Measurements from ENCODE around the gene SIGLEC10. TPM values are rescaled to one million over a fixed set of nuclear protein-coding genes. Genes with fewer than 3 reads are reported as not detected.

The SIGLEC10 gene
- total RNA-seq, 1 experiment from 2014 or later = not detected

DNA sequence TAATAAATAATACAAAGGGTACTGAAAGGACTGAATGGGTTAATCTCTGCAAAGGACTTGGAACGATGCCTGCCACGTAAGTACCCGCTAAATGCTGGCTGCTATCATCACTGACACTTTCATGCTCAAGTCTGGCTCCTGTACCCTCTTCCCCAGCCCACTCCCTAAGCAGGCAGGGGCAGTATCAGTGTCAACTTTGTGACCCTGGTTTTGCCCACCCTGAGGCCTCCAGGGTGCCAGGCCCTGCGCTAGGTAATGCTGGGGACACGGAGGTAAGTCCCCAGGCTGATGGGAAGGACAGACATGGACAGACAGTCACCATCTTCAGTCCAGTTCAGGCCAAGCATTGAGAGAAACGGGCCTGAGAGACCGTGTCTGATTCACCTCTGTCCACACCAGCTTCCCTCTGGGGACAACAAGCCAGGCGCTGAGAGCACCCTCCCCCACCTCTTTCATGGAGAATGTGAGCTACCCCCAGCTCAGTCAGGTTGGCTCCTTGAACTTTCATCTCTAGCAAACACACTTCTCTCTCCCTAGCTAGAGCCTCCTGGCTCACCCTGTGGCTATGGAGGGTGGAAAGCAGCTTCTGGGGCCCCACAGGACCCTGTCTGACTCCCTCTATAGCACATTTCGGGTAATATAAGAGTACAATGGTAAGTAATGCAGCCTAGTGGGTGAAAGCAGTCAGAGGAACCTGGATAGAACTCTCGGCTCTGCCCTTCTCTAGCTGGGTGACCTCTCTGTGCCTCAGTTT lies 52.1 kb downstream of the SIGLEC10 start:
- ChIA-PET CTCF (no interaction called here), POLR2A (no interaction called here), RAD21 (ENCODE audit: low non-redundant PET in 1 of 2, low total read pairs in 2 of 2, uncharacterized antibody in 2 of 2, unreplicated experiment in 2 of 2) (interaction anchor here in 1 of 2 experiments (0.5 kb wide), 1 partner anchor 296 kb away, joined by 3 read pairs; no protein-coding TSS in a partner anchor)
- Histone ChIP-seq H3K27ac (ENCODE audit: low read depth, low read length) (peak overlapping the region; percentile 68), H3K9me3 (ENCODE audit: control insufficient read depth in 1 of 2, insufficient read depth in 1 of 2, low read depth in 1 of 2, low read length in 2 of 2) (no peaks in the 10 kb centered on the region), H3K79me2 (ENCODE audit: insufficient read depth, low read length) (peaks cover 53% of the 10 kb centered on the region), H3K4me2 (ENCODE audit: low read length) (peak overlapping the region; percentile 88), H3K36me3 (ENCODE audit: control insufficient read depth in 1 of 2, insufficient read depth in 2 of 2, low read length in 2 of 2) (no peaks in the 10 kb centered on the region), H4K20me1 (ENCODE audit: insufficient read depth) (no peaks in the 10 kb centered on the region), H3K9me2 (ENCODE audit: insufficient read depth) (no peaks in the 10 kb centered on the region), H3K9ac (ENCODE audit: low read length) (peak overlapping the region; percentile 96), H3K27me3 (ENCODE audit: insufficient read depth, low read length) (no peaks in the 10 kb centered on the region), H3K4me3 (replicated peaks in 1 of 2; ENCODE audit: low read depth in 1 of 2, low read length in 2 of 2) (peak overlapping the region; percentile 78 to 94), H2AFZ (ENCODE audit: low read depth, low read length, poor library complexity, severe bottlenecking) (no peak overlapping the region), H3K4me1 (ENCODE audit: control insufficient read depth in 1 of 2, insufficient read depth in 2 of 2, low read length in 2 of 2) (peaks cover 38 to 60% of the 10 kb centered on the region in 2 experiments)
- TF ChIP-seq TCF7L2 (IDR thresholded peaks at IDR 0.05; ENCODE audit: borderline replicate concordance, extremely low read depth, insufficient read depth, insufficient read length) (no peak), FOSL1 (IDR thresholded peaks at IDR 0.05; ENCODE audit: low read depth) (no peak), RAD21 (IDR thresholded peaks at IDR 0.05; ENCODE audit: low read depth) (no peak), ZFX (IDR thresholded peaks at IDR 0.05) (no peak), EZH2 (IDR thresholded peaks at IDR 0.05) (no peak), YY1 (IDR thresholded peaks at IDR 0.05; ENCODE audit: extremely low read depth, insufficient replicate concordance, low read depth, low read length) (no peak), ELF1 (IDR thresholded peaks at IDR 0.05; ENCODE audit: borderline replicate concordance, low read depth) (no peak), SP1 (IDR thresholded peaks at IDR 0.05; ENCODE audit: low read depth) (no peak), REST (IDR thresholded peaks at IDR 0.05; ENCODE audit: low read depth) (no peak), SIN3A (IDR thresholded peaks at IDR 0.05; ENCODE audit: low read depth) (no peak), POLR2AphosphoS5 (IDR thresholded peaks at IDR 0.05; ENCODE audit: low read depth, low read length) (no peak), ZNF274 (IDR thresholded peaks at IDR 0.05; ENCODE audit: low read depth, low read length) (no peak), CEBPB (IDR thresholded peaks at IDR 0.05; ENCODE audit: low read depth) (no peak), CBX3 (IDR thresholded peaks at IDR 0.05; ENCODE audit: low read depth) (no peak), EGR1 (IDR thresholded peaks at IDR 0.05; ENCODE audit: low read depth) (no peak), SRF (IDR thresholded peaks at IDR 0.05; ENCODE audit: low read depth) (no peak), EZH2phosphoT487 (IDR thresholded peaks at IDR 0.05; ENCODE audit: borderline replicate concordance) (no peak)
- TF ChIP-seq, protein P1, sequence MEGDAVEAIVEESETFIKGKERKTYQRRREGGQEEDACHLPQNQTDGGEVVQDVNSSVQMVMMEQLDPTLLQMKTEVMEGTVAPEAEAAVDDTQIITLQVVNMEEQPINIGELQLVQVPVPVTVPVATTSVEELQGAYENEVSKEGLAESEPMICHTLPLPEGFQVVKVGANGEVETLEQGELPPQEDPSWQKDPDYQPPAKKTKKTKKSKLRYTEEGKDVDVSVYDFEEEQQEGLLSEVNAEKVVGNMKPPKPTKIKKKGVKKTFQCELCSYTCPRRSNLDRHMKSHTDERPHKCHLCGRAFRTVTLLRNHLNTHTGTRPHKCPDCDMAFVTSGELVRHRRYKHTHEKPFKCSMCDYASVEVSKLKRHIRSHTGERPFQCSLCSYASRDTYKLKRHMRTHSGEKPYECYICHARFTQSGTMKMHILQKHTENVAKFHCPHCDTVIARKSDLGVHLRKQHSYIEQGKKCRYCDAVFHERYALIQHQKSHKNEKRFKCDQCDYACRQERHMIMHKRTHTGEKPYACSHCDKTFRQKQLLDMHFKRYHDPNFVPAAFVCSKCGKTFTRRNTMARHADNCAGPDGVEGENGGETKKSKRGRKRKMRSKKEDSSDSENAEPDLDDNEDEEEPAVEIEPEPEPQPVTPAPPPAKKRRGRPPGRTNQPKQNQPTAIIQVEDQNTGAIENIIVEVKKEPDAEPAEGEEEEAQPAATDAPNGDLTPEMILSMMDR (IDR thresholded peaks at IDR 0.05 in 2 of 3, conservative IDR thresholded peaks at IDR 0.05 in 1 of 3; ENCODE audit: borderline replicate concordance in 1 of 3, insufficient read depth in 1 of 3, low read depth in 2 of 3, low read length in 2 of 3) = no peak
- DNase-seq (ENCODE audit: low read depth, low spot score) (no peak), ATAC-seq (no peak)
- intact Hi-C loops (cut with micrococcal nuclease) = no loop called here
- no TSS peak for BruUV-seq (replicated peaks)

All from HCT116 (cell line).